Measurements from ENCODE around the gene ERI3. TPM values are rescaled to one million over a fixed set of nuclear protein-coding genes. Genes with fewer than 3 reads are reported as not detected.

Gene ERI3
- total and polyA plus RNA-seq, 2 experiments from 2014 or later: 59.4 to 93.2 TPM

- Histone ChIP-seq H3K4me1 (ENCODE audit: insufficient read depth) (no peaks in the 10 kb centered on the region), H3K4me2 (no peak overlapping the region), H3K9me2 (replicated peaks; ENCODE audit: insufficient read depth) (no peaks in the 10 kb centered on the region), H3K4me3 (no peak overlapping the region), H3K79me2 (no peaks in the 10 kb centered on the region), H3K27me3 (no peaks in the 10 kb centered on the region), H4K20me1 (ENCODE audit: insufficient read depth, poor library complexity, severe bottlenecking) (no peaks in the 10 kb centered on the region), H3K36me3 (replicated peaks; ENCODE audit: insufficient read depth, low read depth) (no peaks in the 10 kb centered on the region), H2AFZ (no peak overlapping the region), H3K9me3 (ENCODE audit: low read depth) (no peaks in the 10 kb centered on the region), H3K27ac (no peak overlapping the region)
- no peak for DNase-seq (ENCODE audit: low spot score)
- TF ChIP-seq EZH2phosphoT487 (IDR thresholded peaks at IDR 0.05; ENCODE audit: low read depth, severe bottlenecking, unreplicated experiment) (no peak), EZH2 (IDR thresholded peaks at IDR 0.05; ENCODE audit: borderline replicate concordance) (no peak), CTCF (IDR thresholded peaks at IDR 0.05; ENCODE audit: poor library complexity) (no peak)
- WGBS (ENCODE audit: low lambda C conversion rate, missing lambda C conversion rate): 60% methylated on average over 7 of the region's 7 CpGs
Measured at GRCh38 chr1:44300852-44301251, 54.2 kb downstream of the ERI3 start.

- H3K36me3 ChIP-seq (replicated peaks; ENCODE audit: insufficient read depth, low read depth): no peaks in the 10 kb centered on the region
- no peak overlapping the region for H2AFZ ChIP-seq
Measured at GRCh38 chr1:44297695-44298400, 57.2 kb downstream of the ERI3 start.

GRCh38 chr1:44296806-44297205, 58.3 kb downstream of the ERI3 start:
- TF ChIP-seq EZH2phosphoT487 (IDR thresholded peaks at IDR 0.05; ENCODE audit: low read depth, severe bottlenecking, unreplicated experiment) (no peak), CTCF (IDR thresholded peaks at IDR 0.05; ENCODE audit: poor library complexity) (no peak), EZH2 (IDR thresholded peaks at IDR 0.05; ENCODE audit: borderline replicate concordance) (no peak)
- WGBS (ENCODE audit: low lambda C conversion rate, missing lambda C conversion rate): 83% methylated on average over 7 of the region's 7 CpGs
- DNase-seq (ENCODE audit: low spot score): no peak
- H3K79me2 ChIP-seq: no peaks in the 10 kb centered on the region
- H3K4me3 ChIP-seq: no peak overlapping the region
- H3K9me2 ChIP-seq (replicated peaks; ENCODE audit: insufficient read depth): no peaks in the 10 kb centered on the region
- H3K36me3 ChIP-seq (replicated peaks; ENCODE audit: insufficient read depth, low read depth): no peaks in the 10 kb centered on the region
- H3K27ac ChIP-seq: peak overlapping the region; percentile 43
- no peaks in the 10 kb centered on the region for H3K9me3 ChIP-seq (ENCODE audit: low read depth)
- H3K4me1 ChIP-seq (ENCODE audit: insufficient read depth): no peaks in the 10 kb centered on the region
- no peak overlapping the region for H3K4me2 ChIP-seq
- H4K20me1 ChIP-seq (ENCODE audit: insufficient read depth, poor library complexity, severe bottlenecking): no peaks in the 10 kb centered on the region
- no peak overlapping the region for H2AFZ ChIP-seq
- H3K27me3 ChIP-seq: no peaks in the 10 kb centered on the region

More at GRCh38 chr1:44297695-44298400, 57.2 kb downstream of the ERI3 start:
- H3K27me3 ChIP-seq: no peaks in the 10 kb centered on the region
- no peaks in the 10 kb centered on the region for H3K9me2 ChIP-seq (replicated peaks; ENCODE audit: insufficient read depth)
- WGBS (ENCODE audit: low lambda C conversion rate, missing lambda C conversion rate): 87% methylated on average over 2 of the region's 2 CpGs
- TF ChIP-seq EZH2 (IDR thresholded peaks at IDR 0.05; ENCODE audit: borderline replicate concordance) (no peak), EZH2phosphoT487 (IDR thresholded peaks at IDR 0.05; ENCODE audit: low read depth, severe bottlenecking, unreplicated experiment) (no peak), CTCF (IDR thresholded peaks at IDR 0.05; ENCODE audit: poor library complexity) (no peak)
- no peaks in the 10 kb centered on the region for H3K4me1 ChIP-seq (ENCODE audit: insufficient read depth)
- H3K79me2 ChIP-seq: no peaks in the 10 kb centered on the region
- H3K4me2 ChIP-seq: no peak overlapping the region
- no peaks in the 10 kb centered on the region for H4K20me1 ChIP-seq (ENCODE audit: insufficient read depth, poor library complexity, severe bottlenecking)
- H3K4me3 ChIP-seq: no peak overlapping the region
- no peaks in the 10 kb centered on the region for H3K9me3 ChIP-seq (ENCODE audit: low read depth)
- H3K27ac ChIP-seq: peak overlapping the region; percentile 43
- DNase-seq (ENCODE audit: low spot score): peak; percentile 32
